ENCODE data around the gene PUS1. TPM values are rescaled to one million over a fixed set of nuclear protein-coding genes. Genes with fewer than 3 reads are reported as not detected.

The PUS1 gene
- total and polyA plus RNA-seq, 10 of the 15 experiments (the other 5 are each of a cell fraction or from before 2014, with no cell fraction given) = 1.3 to 74.2 (median 25.4) TPM

DNA sequence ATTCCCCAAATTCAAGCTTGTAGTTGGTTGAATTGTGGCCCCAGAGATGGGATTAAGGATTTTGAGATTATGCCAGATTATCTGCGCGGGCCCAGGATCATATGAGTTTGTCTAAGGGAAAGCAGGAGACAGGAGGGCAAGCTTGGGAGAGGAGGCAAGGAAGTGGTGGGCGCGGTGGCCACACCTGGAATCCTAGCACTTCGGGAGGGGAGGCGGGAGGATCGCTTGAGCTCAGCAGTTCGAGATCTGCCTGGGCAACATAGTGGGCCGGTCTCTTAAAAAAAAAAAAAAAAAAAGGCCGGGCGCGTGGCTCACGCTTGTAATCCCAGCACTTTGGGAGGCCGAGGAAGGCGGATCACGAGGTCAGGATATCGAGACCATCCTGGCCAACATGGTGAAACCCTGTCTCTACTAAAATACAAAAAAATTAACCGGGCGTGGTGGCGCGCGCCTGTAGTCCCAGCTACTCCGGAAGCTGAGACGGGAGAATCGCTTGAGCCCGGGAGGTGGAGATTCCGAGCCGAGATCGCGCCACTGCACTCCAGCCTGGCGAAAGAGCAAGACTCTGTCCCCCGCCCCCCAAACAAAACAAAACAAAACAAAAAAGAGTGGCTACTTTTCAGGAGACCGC lies 881 bp upstream of the PUS1 start:
- ChIA-PET CTCF (no interaction called here), POLR2A (interaction anchor here (0.6 to 0.7 kb wide), 4 partner anchors 11 to 561 kb away, joined by 3 to 7 read pairs (median 4); no protein-coding TSS in a partner anchor), RAD21 (ENCODE audit: unreplicated experiment) (interaction anchor here (0.6 kb wide), 1 partner anchor 1102 kb away, joined by 3 read pairs; no protein-coding TSS in a partner anchor), SMC1A (ENCODE audit: uncharacterized antibody, unreplicated experiment) (interaction anchor here (1.0 kb wide), 1 partner anchor 30 kb away, joined by 3 read pairs; no protein-coding TSS in a partner anchor)
- Histone ChIP-seq H3K4me3 (peak overlapping the region; percentile 76; the same call in 1 of the 2 replicates), H3K4me1 (ENCODE audit: control insufficient read depth, insufficient read depth, low read length) (peaks cover 15% of the 10 kb centered on the region), H3K9me3 (replicated peaks; ENCODE audit: control insufficient read depth, insufficient read depth, low read length) (no peaks in the 10 kb centered on the region), H3K27me3 (replicated peaks in 1 of 2; ENCODE audit: control insufficient read depth in 2 of 2, insufficient read depth in 2 of 2, low read length in 1 of 2) (no peaks in the 10 kb centered on the region), H2AFZ (ENCODE audit: control insufficient read depth, low read depth, low read length) (peak overlapping the region; percentile 90), H3K79me2 (ENCODE audit: control insufficient read depth, insufficient read depth, low read length) (peaks cover 20% of the 10 kb centered on the region), H4K20me1 (ENCODE audit: control insufficient read depth, insufficient read depth) (no peaks in the 10 kb centered on the region), H3K36me3 (ENCODE audit: control insufficient read depth in 2 of 2, insufficient read depth in 2 of 2, low read length in 1 of 2) (peaks cover 3 to 12% of the 10 kb centered on the region in 2 experiments), H3K27ac (ENCODE audit: control insufficient read depth, insufficient read depth) (peak overlapping the region; percentile 74), H3K9ac (ENCODE audit: control insufficient read depth, insufficient read depth, low read length) (peak overlapping the region; percentile 72), H3K4me2 (ENCODE audit: control insufficient read depth, insufficient read depth) (peak overlapping the region; percentile 59)
- no peak for DNase-seq (ENCODE audit: low read depth, low spot score)
- TSS peak; percentile 83 for BruUV-seq (replicated peaks)
- peak; percentile 71 for TF ChIP-seq MLLT1 (IDR thresholded peaks at IDR 0.05)
- TF ChIP-seq SREBF2 (IDR thresholded peaks at IDR 0.05; ENCODE audit: low read length) = no peak
- peak; percentile 40; the same call in 1 of the 2 replicates for TF ChIP-seq NBN (IDR thresholded peaks at IDR 0.05)
- peak; percentile 18 for ATAC-seq
- intact Hi-C loops (cut with micrococcal nuclease; ENCODE audit: unreplicated experiment) = loop anchor here (2.0 kb wide), 2 partner anchors 21 to 33 kb away; partner anchors contain the start of genes EP400 and ULK1
- in situ Hi-C loops (cut with MboI) = no loop called here
- WGBS (ENCODE audit: insufficient coverage, insufficient replicate concordance, low lambda C conversion rate, missing lambda C conversion rate) = 27% methylated on average over 32 of the region's 33 CpGs
- peak; percentile 65 for FAIRE-seq

Data from GM12878 (cell line).